ENCODE results near the gene CFB. TPM values are rescaled to one million over a fixed set of nuclear protein-coding genes. Genes with fewer than 3 reads are reported as not detected.
"Not testable (repeated sequence)": the region's sequence is repeated elsewhere in the genome, so short reads cannot be mapped to it uniquely, and the experiment has no call there.

CFB gene
- total RNA-seq, 1 experiment from 2014 or later: not detected

GRCh38 chr6:31907158-31907813, 38.6 kb upstream of the CFB start:
- intact Hi-C loops (cut with micrococcal nuclease): loop anchor here (10.0 kb wide), 1 partner anchor 208 kb away; no protein-coding TSS in a partner anchor
- ATAC-seq (no peak), DNase-seq (no peak)
- Histone ChIP-seq H3K36me3 (ENCODE audit: low read depth, low read length) (no peaks in the 10 kb centered on the region), H3K9me2 (replicated peaks; ENCODE audit: low read length) (no peaks in the 10 kb centered on the region), H3K9me3 (ENCODE audit: low read length) (no peaks in the 10 kb centered on the region), H3K79me2 (ENCODE audit: low read length) (no peaks in the 10 kb centered on the region), H3K9ac (ENCODE audit: low read length) (no peak overlapping the region), H4K20me1 (ENCODE audit: low read length) (no peaks in the 10 kb centered on the region), H3F3A (ENCODE audit: low read length, unreplicated experiment) (no peaks in the 10 kb centered on the region), H2AFZ (ENCODE audit: low read length) (no peak overlapping the region), H3K27ac (ENCODE audit: low read length) (no peak overlapping the region), H3K27me3 (ENCODE audit: low read length) (no peaks in the 10 kb centered on the region), H3K4me3 (ENCODE audit: low read length) (no peak overlapping the region), H3K4me1 (ENCODE audit: insufficient read depth, low read length) (peaks cover 39% of the 10 kb centered on the region), H3K4me2 (ENCODE audit: low read length) (no peak overlapping the region)
- POLR2A ChIA-PET (ENCODE audit: unreplicated experiment): interaction anchor here (0.6 kb wide), 1 partner anchor 462 kb away, joined by 6 read pairs; no protein-coding TSS in a partner anchor
- TF ChIP-seq CTCF (conservative IDR thresholded peaks at IDR 0.05; ENCODE audit: low read depth, low read length) (no peak), EZH2 (IDR thresholded peaks at IDR 0.05; ENCODE audit: low read length, unreplicated experiment) (no peak), EZH2phosphoT487 (IDR thresholded peaks at IDR 0.05; ENCODE audit: borderline replicate concordance, low read length) (no peak)
- no TSS peak for BruUV-seq (replicated peaks)
- CTCF ChIA-PET: interaction anchor here (0.7 kb wide), 1 partner anchor 228 kb away, joined by 17 read pairs; no protein-coding TSS in a partner anchor

- DNase-seq; H4K20me1 ChIP-seq (ENCODE audit: low read length); H3K4me3 ChIP-seq (ENCODE audit: low read length); BruUV-seq (replicated peaks); H3K79me2 ChIP-seq (ENCODE audit: low read length); H3K36me3 ChIP-seq (ENCODE audit: low read depth, low read length); H3K27me3 ChIP-seq (ENCODE audit: low read length); CTCF ChIA-PET; H3K9ac ChIP-seq (ENCODE audit: low read length); H3F3A ChIP-seq (ENCODE audit: low read length, unreplicated experiment); ATAC-seq; H3K9me2 ChIP-seq (replicated peaks; ENCODE audit: low read length); H2AFZ ChIP-seq (ENCODE audit: low read length); POLR2A ChIA-PET (ENCODE audit: unreplicated experiment); H3K9me3 ChIP-seq (ENCODE audit: low read length): not testable (repeated sequence)
- intact Hi-C loops (cut with micrococcal nuclease): loop anchor here (10.0 kb wide), 1 partner anchor 207 kb away; no protein-coding TSS in a partner anchor
- peaks cover 33% of the 10 kb centered on the region for H3K4me1 ChIP-seq (ENCODE audit: insufficient read depth, low read length)
- H3K4me2 ChIP-seq (ENCODE audit: low read length): peak overlapping the region; percentile 28
- H3K27ac ChIP-seq (ENCODE audit: low read length): peak overlapping the region; percentile 46
These were observed 37.6 kb upstream of the CFB start for GRCh38 chr6:31908255-31908654.

- no TSS peak for BruUV-seq (replicated peaks)
- Histone ChIP-seq H3K79me2 (ENCODE audit: low read length) (no peaks in the 10 kb centered on the region), H3F3A (ENCODE audit: low read length, unreplicated experiment) (no peaks in the 10 kb centered on the region), H3K27me3 (ENCODE audit: low read length) (no peaks in the 10 kb centered on the region), H3K4me1 (ENCODE audit: insufficient read depth, low read length) (peaks cover 33% of the 10 kb centered on the region), H3K27ac (ENCODE audit: low read length) (peak overlapping the region; percentile 46), H3K9me3 (ENCODE audit: low read length) (no peaks in the 10 kb centered on the region), H3K9ac (ENCODE audit: low read length) (no peak overlapping the region), H3K36me3 (ENCODE audit: low read depth, low read length) (no peaks in the 10 kb centered on the region), H3K4me2 (ENCODE audit: low read length) (peak overlapping the region; percentile 28), H4K20me1 (ENCODE audit: low read length) (no peaks in the 10 kb centered on the region), H2AFZ (ENCODE audit: low read length) (no peak overlapping the region), H3K4me3 (ENCODE audit: low read length) (no peak overlapping the region), H3K9me2 (replicated peaks; ENCODE audit: low read length) (no peaks in the 10 kb centered on the region)
- intact Hi-C loops (cut with micrococcal nuclease): loop anchor here (10.0 kb wide), 1 partner anchor 206 kb away; no protein-coding TSS in a partner anchor
- TF ChIP-seq EZH2phosphoT487 (IDR thresholded peaks at IDR 0.05; ENCODE audit: borderline replicate concordance, low read length): no peak
- TF ChIP-seq CTCF (conservative IDR thresholded peaks at IDR 0.05; ENCODE audit: low read depth, low read length): no peak
- TF ChIP-seq EZH2 (IDR thresholded peaks at IDR 0.05; ENCODE audit: low read length, unreplicated experiment): no peak
- ATAC-seq (peak; percentile 82), DNase-seq (peak; percentile 87)
- POLR2A ChIA-PET (ENCODE audit: unreplicated experiment): no interaction called here
- CTCF ChIA-PET: no interaction called here
These were observed 37.1 kb upstream of the CFB start for GRCh38 chr6:31908791-31909190.

GRCh38 chr6:31909298-31909697, 36.6 kb upstream of the CFB start:
- CTCF ChIA-PET; H3K9ac ChIP-seq (ENCODE audit: low read length): not testable (repeated sequence)

More at GRCh38 chr6:31909298-31909697, 36.6 kb upstream of the CFB start:
- BruUV-seq (replicated peaks); H4K20me1 ChIP-seq (ENCODE audit: low read length); ATAC-seq; H3K4me2 ChIP-seq (ENCODE audit: low read length); H3K27me3 ChIP-seq (ENCODE audit: low read length); H3K4me3 ChIP-seq (ENCODE audit: low read length); H3K36me3 ChIP-seq (ENCODE audit: low read depth, low read length); POLR2A ChIA-PET (ENCODE audit: unreplicated experiment); H3K79me2 ChIP-seq (ENCODE audit: low read length); H3K9me2 ChIP-seq (replicated peaks; ENCODE audit: low read length); H2AFZ ChIP-seq (ENCODE audit: low read length); H3K9me3 ChIP-seq (ENCODE audit: low read length); H3F3A ChIP-seq (ENCODE audit: low read length, unreplicated experiment); DNase-seq: not testable (repeated sequence)
- Histone ChIP-seq H3K27ac (ENCODE audit: low read length) (peak overlapping the region; percentile 81), H3K4me1 (ENCODE audit: insufficient read depth, low read length) (peaks cover 33% of the 10 kb centered on the region)
- intact Hi-C loops (cut with micrococcal nuclease): loop anchor here (10.0 kb wide), 1 partner anchor 206 kb away; no protein-coding TSS in a partner anchor
